Measurements from ENCODE around the gene CADM1.

CADM1 gene

GRCh38 chr11:115199481-115200069, 304.6 kb downstream of the CADM1 start:
- no peak for DNase-seq

GRCh38 chr11:115198321-115198741, 305.9 kb downstream of the CADM1 start:
- no peak for DNase-seq

GRCh38 chr11:115197433-115197832, 306.8 kb downstream of the CADM1 start:
- DNase-seq = no peak

GRCh38 chr11:115197031-115197430, 307.2 kb downstream of the CADM1 start:
- DNase-seq = no peak

- no peak for DNase-seq
Measured at GRCh38 chr11:115194802-115195110, 309.5 kb downstream of the CADM1 start.

- DNase-seq = no peak
Measured at GRCh38 chr11:115193914-115194801, 310.1 kb downstream of the CADM1 start.

GRCh38 chr11:115191761-115192160, 312.5 kb downstream of the CADM1 start:
- no peak for DNase-seq

- no peak for DNase-seq
Measured at GRCh38 chr11:115190196-115190595, 314.0 kb downstream of the CADM1 start.

GRCh38 chr11:115188898-115189278, 315.3 kb downstream of the CADM1 start:
- DNase-seq = no peak

GRCh38 chr11:115188188-115188897, 315.9 kb downstream of the CADM1 start:
- DNase-seq = no peak

GRCh38 chr11:115185931-115186330, 318.3 kb downstream of the CADM1 start:
- DNase-seq = no peak

- no peak for DNase-seq
Measured at GRCh38 chr11:115185507-115185906, 318.7 kb downstream of the CADM1 start.

GRCh38 chr11:115184901-115185300, 319.3 kb downstream of the CADM1 start:
- DNase-seq = no peak

- no peak for DNase-seq
Measured at GRCh38 chr11:115183830-115184229, 320.4 kb downstream of the CADM1 start.

GRCh38 chr11:115183136-115183535, 321.1 kb downstream of the CADM1 start:
- DNase-seq = no peak

GRCh38 chr11:115182282-115182955, 321.8 kb downstream of the CADM1 start:
- no peak for DNase-seq

- DNase-seq = no peak
Measured at GRCh38 chr11:115181538-115181937, 322.7 kb downstream of the CADM1 start.

- no peak for DNase-seq
Measured at GRCh38 chr11:115180272-115180671, 323.9 kb downstream of the CADM1 start.

GRCh38 chr11:115179636-115180035, 324.6 kb downstream of the CADM1 start:
- no peak for DNase-seq

GRCh38 chr11:115178705-115179104, 325.5 kb downstream of the CADM1 start:
- no peak for DNase-seq

- no peak for DNase-seq
Measured at GRCh38 chr11:115173136-115173535, 331.1 kb downstream of the CADM1 start.

GRCh38 chr11:115170133-115170815, 333.9 kb downstream of the CADM1 start:
- no peak for DNase-seq

GRCh38 chr11:115169251-115169650, 335.0 kb downstream of the CADM1 start:
- DNase-seq = no peak
